Astrocyte of the cerebellum (primary cell): Measurements from ENCODE around the gene PCDH9.

Experiments used
- DNase-seq: peaks from one replicate; pipeline ENCODE4 v3.0.0-alpha.2; 2011; ENCODE audit warnings: low read depth
- H3K4me3 ChIP-seq: 2 replicates; pipeline ENCODE4 v1.5.1; 2011; ENCODE audit warnings: mild to moderate bottlenecking, low read depth, low read length, moderate library complexity
- CTCF ChIP-seq: IDR thresholded peaks from 2 replicates; pipeline ENCODE4 v1.5.1; 2012; ENCODE audit warnings: low read length, low read depth, moderate library complexity, mild to moderate bottlenecking; ENCODE audit errors: missing control alignments
- in situ Hi-C: cut with HindIII; loops from 2 replicates; pipeline ENCODE4 v1.10.0; 2017; ENCODE audit warnings: low sequenced_read_pairs

PCDH9 gene

GRCh38 chr13:67091603-67092002 is 138.5 kb downstream of the PCDH9 start:
- H3K4me3 ChIP-seq = no peak overlapping the region
- in situ Hi-C loops = no loop called here
- DNase-seq = no peak
- TF ChIP-seq CTCF = no peak

- no peak for TF ChIP-seq CTCF
- in situ Hi-C loops = no loop called here
- DNase-seq = no peak
These were observed 139.3 kb downstream of the PCDH9 start for GRCh38 chr13:67090856-67091255.

GRCh38 chr13:67087527-67087926 is 142.6 kb downstream of the PCDH9 start:
- TF ChIP-seq CTCF = no peak
- DNase-seq = no peak
- no peak overlapping the region for H3K4me3 ChIP-seq
- in situ Hi-C loops = no loop called here

More at GRCh38 chr13:67090856-67091255, 139.3 kb downstream of the PCDH9 start:
- H3K4me3 ChIP-seq = no peak overlapping the region

GRCh38 chr13:67086260-67086659 is 143.9 kb downstream of the PCDH9 start:
- H3K4me3 ChIP-seq = no peak overlapping the region
- no peak for DNase-seq
- in situ Hi-C loops = no loop called here
- no peak for TF ChIP-seq CTCF

GRCh38 chr13:67084066-67084465 is 146.1 kb downstream of the PCDH9 start:
- no peak for TF ChIP-seq CTCF
- no peak for DNase-seq
- in situ Hi-C loops = no loop called here
- H3K4me3 ChIP-seq = no peak overlapping the region

- no peak for TF ChIP-seq CTCF
- no peak overlapping the region for H3K4me3 ChIP-seq
- DNase-seq = no peak
- in situ Hi-C loops = no loop called here
These were observed 146.6 kb downstream of the PCDH9 start for GRCh38 chr13:67083519-67083918.

- H3K4me3 ChIP-seq = no peak overlapping the region
- DNase-seq = no peak
- TF ChIP-seq CTCF = no peak
- in situ Hi-C loops = no loop called here
These were observed 149.8 kb downstream of the PCDH9 start for GRCh38 chr13:67080351-67080750.
